Sigmoid colon (tissue), 7 donors: ENCODE results near the gene WDR93. TPM values are rescaled to one million over a fixed set of nuclear protein-coding genes. Genes with fewer than 3 reads are reported as not detected.

Experiments used
- DNase-seq: peaks from one replicate; pipeline ENCODE4 v3.0.0-alpha.2; 2019
- H3K27ac ChIP-seq, 4 donors: fragments of 200-600 bp; sonication (generic); one replicate each; pipeline ENCODE4 v1.5.1; 2016 to 2019; ENCODE audit warnings: mild to moderate bottlenecking in 1 of 4
- H3K27me3 ChIP-seq, 3 donors: fragments of 200-600 bp; sonication (generic); one replicate each; pipeline ENCODE4 v1.5.1; 2019; ENCODE audit warnings: mild to moderate bottlenecking in 1 of 3
- H3K36me3 ChIP-seq, 4 donors: fragments of 200-600 bp; sonication (generic); one replicate each; pipeline ENCODE4 v1.5.1; 2016 to 2019
- H3K4me1 ChIP-seq, 4 donors: fragments of 200-600 bp; sonication (generic); one replicate each; pipeline ENCODE4 v1.5.1; 2017 to 2019
- H3K4me3 ChIP-seq, 4 donors: fragments of 200-600 bp; sonication (generic); one replicate each; pipeline ENCODE4 v1.5.1; 2017 to 2019; ENCODE audit warnings: mild to moderate bottlenecking in 2 of 4, moderate library complexity in 1 of 4
- H3K9me3 ChIP-seq, 4 donors: fragments of 200-600 bp in 3 of 4; sonication (generic) in 3 of 4; one replicate each; pipeline versions ENCODE4 v1.5.1 to v1.6.1; 2013 to 2019
- EP300 ChIP-seq, 4 donors: sonication (generic); formaldehyde crosslinking; IDR thresholded peaks; one replicate each; pipeline ENCODE4 v1.6.1; 2017; ENCODE audit warnings: antibody characterized with exemption in 4 of 4
- POLR2A ChIP-seq, 2 donors: fragments of 450-650 bp; IDR thresholded peaks; one replicate each; pipeline ENCODE4 v1.6.1; 2016; ENCODE audit warnings: antibody characterized with exemption in 2 of 2, mild to moderate bottlenecking in 2 of 2, moderate library complexity in 2 of 2
- POLR2AphosphoS5 ChIP-seq, 4 donors: sonication (generic); formaldehyde crosslinking; IDR thresholded peaks; one replicate each; pipeline ENCODE4 v1.6.1; 2017; ENCODE audit warnings: antibody characterized with exemption in 4 of 4
- WGBS, 2 donors: extraction: QIAGEN DNeasy Blood & Tissue Kit; methylation state at CpG; one replicate each; pipeline ENCODE4 v1.1.7; 2013; 5-methylcytosine and 5-hydroxymethylcytosine counted together
- intact Hi-C: fragments of 100-400 bp; cut with DNase I; formaldehyde crosslinking; loops from one replicate; pipeline ENCODE4 v1.15.1; 2023
- polyA plus RNA-seq, 3 donors: library from polyadenylated mRNA; stranded (reverse); fragments of 200-250 nt; gene quantifications; one replicate each; pipeline ENCODE4 v1.2.3, GENCODE V29; 2013
- total RNA-seq, 4 donors: library from RNA; depleted of rRNA; stranded (reverse); fragments of >200 nt; gene quantifications; one replicate each; pipeline ENCODE4 v1.1.0, GENCODE V29; 2016
- TF ChIP-seq, protein P1 (sequence below), 4 experiments: fragments of 450-650 bp in 3 of 4; fragments of 200-600 bp in 1 of 4; IDR thresholded peaks; one replicate each; pipeline ENCODE4 v1.5.1; 2016 to 2019; ENCODE audit warnings: antibody characterized with exemption in 4 of 4, mild to moderate bottlenecking in 3 of 4, moderate library complexity in 2 of 4
- donor health status: healthy with polysubstance abuse.
- donor health status: Bipolar disorder and iron deficiency.
- donor health status: healthy.

Gene WDR93
- total and polyA plus RNA-seq, 7 donors, result 0.04 to 1.1 TPM; not detected in 5

DNA sequence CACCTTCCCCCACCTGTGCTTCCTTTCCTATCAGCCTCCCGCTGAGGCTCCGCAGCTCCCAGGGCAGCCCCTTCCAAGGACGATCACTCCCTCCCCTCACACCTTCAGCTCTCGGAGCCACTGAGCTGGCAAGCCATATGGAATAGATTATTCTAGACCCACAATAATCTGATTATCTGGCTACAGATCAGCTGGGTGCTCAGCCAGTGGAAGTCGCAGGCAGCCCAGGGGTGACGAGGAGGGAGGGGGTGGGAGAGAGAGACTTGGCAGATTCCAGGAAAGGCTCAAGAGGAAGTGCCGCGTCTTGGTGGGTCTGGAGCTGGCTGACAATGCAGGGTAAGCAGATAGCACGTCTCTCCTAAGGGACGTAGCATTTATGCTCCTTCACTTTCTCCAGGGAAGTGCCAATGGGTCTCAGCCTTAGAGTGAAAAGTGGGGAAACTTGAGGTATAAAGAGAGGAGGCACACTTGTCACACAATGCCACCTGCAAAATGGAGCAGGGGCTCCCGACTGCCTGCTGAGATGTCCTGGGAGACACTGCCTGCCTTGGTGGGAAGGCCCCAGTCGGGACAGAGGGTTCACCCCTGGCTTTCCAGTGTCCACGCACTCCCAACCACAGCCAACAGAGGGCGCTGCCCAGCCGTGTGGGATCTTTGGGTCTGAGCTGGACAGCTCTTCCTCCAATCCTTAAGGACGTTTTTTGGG lies 69.8 kb downstream of the WDR93 start:
- no peaks in the 10 kb centered on the region for H3K36me3 ChIP-seq
- no peak for TF ChIP-seq EP300 (IDR thresholded peaks at IDR 0.05)
- TF ChIP-seq POLR2AphosphoS5 (IDR thresholded peaks at IDR 0.05), result no peak
- TF ChIP-seq, protein P1, sequence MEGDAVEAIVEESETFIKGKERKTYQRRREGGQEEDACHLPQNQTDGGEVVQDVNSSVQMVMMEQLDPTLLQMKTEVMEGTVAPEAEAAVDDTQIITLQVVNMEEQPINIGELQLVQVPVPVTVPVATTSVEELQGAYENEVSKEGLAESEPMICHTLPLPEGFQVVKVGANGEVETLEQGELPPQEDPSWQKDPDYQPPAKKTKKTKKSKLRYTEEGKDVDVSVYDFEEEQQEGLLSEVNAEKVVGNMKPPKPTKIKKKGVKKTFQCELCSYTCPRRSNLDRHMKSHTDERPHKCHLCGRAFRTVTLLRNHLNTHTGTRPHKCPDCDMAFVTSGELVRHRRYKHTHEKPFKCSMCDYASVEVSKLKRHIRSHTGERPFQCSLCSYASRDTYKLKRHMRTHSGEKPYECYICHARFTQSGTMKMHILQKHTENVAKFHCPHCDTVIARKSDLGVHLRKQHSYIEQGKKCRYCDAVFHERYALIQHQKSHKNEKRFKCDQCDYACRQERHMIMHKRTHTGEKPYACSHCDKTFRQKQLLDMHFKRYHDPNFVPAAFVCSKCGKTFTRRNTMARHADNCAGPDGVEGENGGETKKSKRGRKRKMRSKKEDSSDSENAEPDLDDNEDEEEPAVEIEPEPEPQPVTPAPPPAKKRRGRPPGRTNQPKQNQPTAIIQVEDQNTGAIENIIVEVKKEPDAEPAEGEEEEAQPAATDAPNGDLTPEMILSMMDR (IDR thresholded peaks at IDR 0.05), result peak; percentile 75 to 95 (median 92)
- TF ChIP-seq POLR2A (IDR thresholded peaks at IDR 0.05), result no peak
- H3K27ac ChIP-seq, result peak overlapping the region in 3 of 4 donors; percentile 8 to 63 (median 61)
- peaks cover 0 to 14% (median 7%) of the 10 kb centered on the region in 4 donors for H3K4me1 ChIP-seq
- WGBS, 2 donors, result 42 to 45% methylated on average over 16 of the region's 16 CpGs
- H3K9me3 ChIP-seq, result no peaks in the 10 kb centered on the region
- intact Hi-C loops, result loop anchor here (2.0 to 10.0 kb wide), 3 partner anchors 74 to 312 kb away; no protein-coding TSS in a partner anchor
- DNase-seq, result peak; percentile 83
- no peaks in the 10 kb centered on the region for H3K27me3 ChIP-seq
- H3K4me3 ChIP-seq, result no peak overlapping the region

DNA sequence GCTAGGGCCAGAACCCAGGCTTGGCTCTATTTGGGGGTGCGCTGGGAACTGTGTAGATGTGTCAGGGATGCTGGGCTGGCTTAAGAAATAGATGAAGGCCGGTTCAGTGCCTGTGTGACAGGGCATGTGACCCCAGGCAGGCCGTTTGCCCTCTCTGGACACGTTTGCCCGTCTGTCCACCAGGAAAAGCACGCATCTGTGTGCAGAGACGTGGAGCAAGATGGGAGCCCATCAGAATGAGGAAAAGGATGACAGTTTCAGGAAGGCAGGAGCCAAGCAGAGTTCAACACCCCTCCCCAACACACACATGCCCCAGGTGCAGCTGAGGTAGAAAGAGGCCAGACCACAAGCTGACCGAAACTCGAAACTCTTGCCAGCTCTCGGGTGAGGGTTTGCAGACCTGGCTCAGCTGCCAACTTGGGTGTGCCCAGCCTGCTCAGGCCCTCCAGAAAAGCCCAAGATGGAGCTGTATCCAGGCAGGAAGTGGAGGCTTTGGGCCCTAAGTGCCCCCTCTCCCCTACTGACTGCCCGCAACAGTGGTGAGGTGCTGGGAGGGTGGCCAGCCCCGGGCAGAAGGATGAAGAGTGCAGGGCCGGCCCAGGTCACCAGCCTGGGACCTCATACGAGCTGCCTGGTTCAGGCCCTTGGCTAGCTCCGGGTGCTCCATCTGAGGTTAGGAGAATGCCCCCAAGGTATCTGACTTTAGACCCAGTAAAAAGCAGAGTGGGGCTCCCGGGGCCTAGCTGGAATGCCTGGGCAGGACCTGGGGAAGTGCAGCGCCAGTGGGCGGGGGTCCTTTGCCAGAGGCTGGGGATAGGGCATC lies 70.6 kb downstream of the WDR93 start:
- no peak for DNase-seq
- WGBS, 2 donors, result 61 to 72% methylated on average over 18 of the region's 18 CpGs
- Histone ChIP-seq H3K36me3 (no peaks in the 10 kb centered on the region), H3K9me3 (no peaks in the 10 kb centered on the region), H3K27ac (peak overlapping the region in 3 of 4 donors; percentile 8 to 63 (median 61)), H3K27me3 (no peaks in the 10 kb centered on the region), H3K4me1 (peaks cover 0 to 14% (median 7%) of the 10 kb centered on the region in 4 donors), H3K4me3 (no peak overlapping the region)
- no peak for TF ChIP-seq EP300 (IDR thresholded peaks at IDR 0.05)
- TF ChIP-seq POLR2AphosphoS5 (IDR thresholded peaks at IDR 0.05), result no peak
- TF ChIP-seq, protein P1 (IDR thresholded peaks at IDR 0.05), result no peak
- TF ChIP-seq POLR2A (IDR thresholded peaks at IDR 0.05), result no peak
- intact Hi-C loops, result loop anchor here (2.0 to 10.0 kb wide), 3 partner anchors 74 to 311 kb away; no protein-coding TSS in a partner anchor

DNA sequence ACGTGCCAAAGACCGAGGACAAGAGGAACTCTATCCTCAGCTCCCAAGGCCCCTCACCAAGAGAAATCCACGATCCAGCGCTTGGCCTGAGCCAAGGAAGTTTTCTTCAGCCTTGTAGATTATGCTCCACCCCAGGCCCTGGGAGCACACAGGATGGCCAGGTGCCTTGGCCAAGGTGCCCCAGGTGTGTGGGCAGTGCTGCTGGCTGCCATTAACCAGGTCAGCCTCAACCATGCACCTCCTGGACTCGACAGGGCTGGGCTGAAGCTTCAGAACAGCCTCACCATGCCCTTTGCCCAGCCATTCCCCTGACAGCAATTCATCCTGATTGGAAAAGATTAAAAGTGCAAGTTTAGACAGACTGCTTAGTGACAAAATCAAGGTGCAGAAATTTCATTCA lies 71.3 kb downstream of the WDR93 start:
- peaks cover 0 to 14% (median 7%) of the 10 kb centered on the region in 4 donors for H3K4me1 ChIP-seq
- no peaks in the 10 kb centered on the region for H3K9me3 ChIP-seq
- peak overlapping the region in 1 of 4 donors; percentile 61 for H3K27ac ChIP-seq
- no peak for TF ChIP-seq POLR2A (IDR thresholded peaks at IDR 0.05)
- TF ChIP-seq, protein P1 (IDR thresholded peaks at IDR 0.05), result no peak
- no peak for TF ChIP-seq POLR2AphosphoS5 (IDR thresholded peaks at IDR 0.05)
- no peaks in the 10 kb centered on the region for H3K27me3 ChIP-seq
- no peaks in the 10 kb centered on the region for H3K36me3 ChIP-seq
- 62 to 86% methylated on average over 5 of the region's 5 CpGs for WGBS, 2 donors
- intact Hi-C loops, result loop anchor here (2.0 to 10.0 kb wide), 3 partner anchors 73 to 310 kb away; no protein-coding TSS in a partner anchor
- DNase-seq, result no peak
- H3K4me3 ChIP-seq, result no peak overlapping the region

DNA sequence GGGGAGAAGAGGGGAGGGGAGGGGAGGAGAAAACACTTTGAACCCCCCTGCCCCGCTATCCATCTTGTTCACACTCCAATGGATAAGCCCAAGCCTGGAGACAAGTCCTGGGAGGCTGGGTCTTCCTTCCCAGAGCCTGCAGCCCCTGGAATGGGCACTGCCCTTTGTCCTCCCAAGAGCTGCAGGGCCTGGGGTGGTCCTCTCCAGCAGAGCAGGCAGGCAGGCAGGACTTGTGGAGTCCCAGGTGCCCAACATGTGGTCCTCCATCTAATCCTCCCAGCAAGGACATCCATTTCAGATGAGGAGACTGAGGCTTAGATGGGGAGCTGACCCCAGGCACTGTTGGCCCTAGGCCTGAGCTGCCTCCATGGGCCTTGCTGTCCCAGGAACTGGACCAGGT lies 75.1 kb downstream of the WDR93 start:
- 60 to 97% methylated on average over 1 of the region's 1 CpG for WGBS, 2 donors
- H3K4me1 ChIP-seq, result peaks cover 0 to 15% (median 7%) of the 10 kb centered on the region in 4 donors
- intact Hi-C loops, result loop anchor here (10.0 kb wide), 1 partner anchor 69 kb away; no protein-coding TSS in a partner anchor

More for the DNA sequence above, 75.1 kb downstream of the WDR93 start:
- TF ChIP-seq EP300 (IDR thresholded peaks at IDR 0.05) (no peak), POLR2A (IDR thresholded peaks at IDR 0.05) (no peak), POLR2AphosphoS5 (IDR thresholded peaks at IDR 0.05) (no peak)
- TF ChIP-seq, protein P1 (IDR thresholded peaks at IDR 0.05), result no peak
- no peak for DNase-seq
- H3K36me3 ChIP-seq, result no peaks in the 10 kb centered on the region
- H3K27ac ChIP-seq, result no peak overlapping the region
- H3K9me3 ChIP-seq, result no peaks in the 10 kb centered on the region
- H3K27me3 ChIP-seq, result no peaks in the 10 kb centered on the region
- H3K4me3 ChIP-seq, result no peak overlapping the region
